GM18502 (cell line): ENCODE data around the gene CHD9.
"Not testable (repeated sequence)": the region's sequence is repeated elsewhere in the genome, so short reads cannot be mapped to it uniquely, and the experiment has no call there.

ENCODE experiments used
- ATAC-seq: cut with Tn5 transposase; IDR thresholded peaks from one replicate; pipeline ENCODE4 v1.9.1; 2021; ENCODE audit warnings: mild to moderate bottlenecking; ENCODE audit not compliant: unreplicated experiment, poor library complexity

Gene CHD9

DNA sequence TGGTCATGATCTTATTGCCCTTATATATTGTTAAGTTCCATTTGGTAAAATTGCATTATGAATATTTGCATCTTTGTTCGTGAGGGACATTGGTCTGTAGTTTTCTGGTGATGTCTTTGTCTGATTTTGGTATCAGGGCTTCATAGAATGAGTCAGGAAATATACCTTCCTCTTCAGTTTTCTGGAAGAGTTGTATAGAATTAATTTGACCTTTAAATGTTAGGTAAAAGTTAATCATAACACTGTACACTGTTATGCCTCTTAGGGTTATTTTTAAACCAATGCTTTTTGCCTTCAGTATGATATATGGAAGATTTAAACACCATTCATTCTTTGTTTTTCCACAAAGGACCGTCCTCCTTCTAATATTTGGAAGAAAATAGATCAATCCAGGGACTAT lies 180.0 kb downstream of the CHD9 start:
- no peak for ATAC-seq

DNA sequence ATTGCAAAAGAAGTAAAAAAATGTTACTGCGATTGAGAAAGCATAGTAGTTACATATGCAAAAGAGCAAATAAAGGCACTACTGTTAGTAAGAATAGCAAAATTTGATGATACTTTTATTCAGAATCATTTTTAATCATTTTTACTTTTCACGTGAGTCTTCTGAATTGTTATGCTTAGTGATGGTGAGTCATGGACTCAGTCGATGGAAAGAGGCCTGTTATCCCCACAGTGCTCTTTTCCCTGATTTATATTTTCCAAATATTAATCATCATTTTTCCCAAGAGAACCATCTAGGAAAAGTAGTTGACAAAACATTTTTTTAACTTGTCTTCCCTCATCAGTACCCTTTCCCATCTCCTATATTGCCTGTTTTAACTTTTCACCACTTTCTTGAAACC lies 181.1 kb downstream of the CHD9 start:
- ATAC-seq = no peak

DNA sequence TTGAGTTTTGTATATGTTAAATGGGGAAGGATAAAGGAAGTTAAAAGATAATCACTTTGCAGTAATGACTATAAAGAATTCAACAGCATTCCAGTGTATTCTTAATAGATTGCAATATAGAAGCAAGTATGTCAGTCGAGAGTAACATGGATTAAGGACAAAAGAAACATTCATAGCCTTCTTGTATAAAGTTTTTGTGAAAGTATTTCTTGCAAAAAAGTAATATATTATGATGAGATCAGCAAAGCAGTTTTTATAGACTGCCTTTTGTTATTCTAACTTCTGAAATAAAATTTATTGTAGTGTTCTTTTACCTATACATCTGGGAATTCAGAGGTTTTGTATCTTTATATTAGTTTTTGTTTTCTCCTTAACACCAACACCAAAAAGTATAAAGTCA lies 194.5 kb downstream of the CHD9 start:
- no peak for ATAC-seq

DNA sequence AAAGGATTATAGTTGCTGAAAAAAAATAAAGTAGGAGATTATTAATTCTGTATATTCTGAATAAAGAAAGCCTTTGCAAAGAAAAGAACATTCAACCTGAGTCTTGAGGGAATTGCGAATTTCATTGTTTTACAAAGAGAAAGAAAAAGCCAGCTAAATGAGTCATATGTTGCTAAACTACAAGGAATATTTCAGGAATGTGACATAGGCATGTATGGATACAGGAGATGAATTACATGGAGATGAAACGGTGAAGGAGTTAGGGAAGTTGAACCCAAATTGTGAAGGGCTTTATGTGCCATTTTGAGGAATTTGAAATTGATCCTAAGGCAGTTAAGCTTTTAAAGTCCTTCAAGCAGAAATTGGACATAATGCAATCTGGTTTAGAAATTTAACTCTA lies 202.2 kb downstream of the CHD9 start:
- no peak for ATAC-seq

DNA sequence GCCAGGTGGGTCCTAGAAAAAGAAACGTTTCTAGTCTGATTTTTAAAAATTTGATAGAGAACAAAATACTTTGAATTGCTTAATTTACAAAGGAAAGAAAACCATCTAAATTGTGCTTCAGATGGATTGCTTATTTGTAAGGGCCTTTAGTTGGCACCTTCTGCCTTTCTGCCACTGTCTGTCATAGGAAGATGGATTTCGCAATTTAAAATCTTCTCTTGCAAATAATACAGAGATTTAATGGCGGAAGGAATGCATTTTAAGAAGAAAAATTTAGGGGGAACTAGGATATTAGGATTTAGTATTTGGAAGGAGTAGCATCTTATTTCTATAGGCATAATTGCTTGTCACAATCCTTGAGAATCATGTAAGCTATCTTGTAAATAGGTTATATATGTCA lies 204.0 kb downstream of the CHD9 start:
- no peak for ATAC-seq

DNA sequence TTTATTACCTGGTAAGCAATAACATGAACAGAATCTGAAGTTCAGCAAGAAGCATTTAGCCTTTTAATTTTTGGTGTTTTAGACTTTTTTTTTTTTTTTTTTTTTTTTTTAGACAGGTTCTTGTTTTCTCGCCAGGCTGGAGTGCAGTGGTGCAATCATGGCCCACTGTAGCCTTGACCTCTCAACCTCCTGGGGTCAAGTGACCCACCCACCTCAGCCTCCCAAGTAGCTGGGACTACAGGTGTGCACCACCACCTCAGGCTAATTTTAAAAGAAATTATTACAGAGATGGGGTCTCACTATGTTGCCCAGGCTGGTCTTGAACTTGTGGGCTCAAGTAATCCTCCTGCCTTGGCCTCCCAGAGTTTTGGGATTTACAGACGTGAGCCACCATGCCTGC lies 206.5 kb downstream of the CHD9 start:
- ATAC-seq = no peak

DNA sequence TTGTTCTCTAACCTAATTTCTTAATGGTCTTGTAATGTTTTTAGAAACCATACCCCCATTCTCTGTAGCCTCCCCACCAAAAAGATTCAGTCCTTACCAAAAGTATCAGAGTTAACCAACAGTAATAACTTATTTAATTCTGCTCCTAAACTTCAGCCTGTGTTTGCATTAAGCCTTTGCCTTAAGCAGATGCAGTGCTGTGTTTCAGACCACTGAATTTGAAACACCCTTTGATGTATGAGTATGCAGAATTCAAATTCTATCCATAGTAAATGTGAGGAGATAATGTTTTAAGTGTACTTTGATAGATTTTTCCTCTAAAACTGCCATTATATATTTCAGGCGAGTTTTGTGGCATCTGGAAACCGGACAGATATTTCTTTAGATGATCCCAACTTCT lies 207.9 kb downstream of the CHD9 start:
- no peak for ATAC-seq

DNA sequence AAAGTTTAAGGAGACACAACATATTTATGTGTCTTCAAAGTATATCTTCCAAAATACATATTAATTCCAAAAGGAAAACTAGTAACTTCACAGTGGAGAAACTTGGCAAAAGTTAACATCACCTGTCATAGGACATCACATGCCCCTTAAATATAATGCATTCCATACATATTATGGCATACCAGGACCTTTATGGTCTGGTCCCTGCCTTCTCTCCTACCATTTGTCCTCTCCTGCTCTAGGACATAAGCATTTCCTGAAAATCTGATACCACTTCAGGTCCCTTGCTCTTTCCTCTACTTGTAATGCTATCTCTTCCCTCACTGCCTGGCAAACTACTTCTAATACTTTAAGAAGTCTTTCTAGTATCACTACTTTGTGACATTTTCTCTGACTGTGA lies 211.4 kb downstream of the CHD9 start:
- ATAC-seq = no peak

DNA sequence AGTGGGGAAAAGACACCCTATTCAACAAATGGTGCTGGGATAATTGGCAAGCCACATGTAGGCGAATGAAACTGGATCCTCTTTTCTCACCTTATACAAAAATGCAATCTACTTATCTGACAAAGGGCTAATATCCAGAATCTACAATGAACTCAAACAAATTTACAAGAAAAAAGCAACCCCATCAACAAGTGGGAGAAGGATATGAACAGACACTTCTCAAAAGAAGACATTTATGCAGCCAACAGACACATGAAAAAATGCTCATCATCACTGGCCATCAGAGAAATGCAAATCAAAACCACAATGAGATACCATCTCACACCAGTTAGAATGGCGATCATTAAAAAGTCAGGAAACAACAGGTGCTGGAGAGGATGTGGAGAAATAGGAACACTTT lies 223.7 kb downstream of the CHD9 start:
- not testable (repeated sequence) for ATAC-seq

DNA sequence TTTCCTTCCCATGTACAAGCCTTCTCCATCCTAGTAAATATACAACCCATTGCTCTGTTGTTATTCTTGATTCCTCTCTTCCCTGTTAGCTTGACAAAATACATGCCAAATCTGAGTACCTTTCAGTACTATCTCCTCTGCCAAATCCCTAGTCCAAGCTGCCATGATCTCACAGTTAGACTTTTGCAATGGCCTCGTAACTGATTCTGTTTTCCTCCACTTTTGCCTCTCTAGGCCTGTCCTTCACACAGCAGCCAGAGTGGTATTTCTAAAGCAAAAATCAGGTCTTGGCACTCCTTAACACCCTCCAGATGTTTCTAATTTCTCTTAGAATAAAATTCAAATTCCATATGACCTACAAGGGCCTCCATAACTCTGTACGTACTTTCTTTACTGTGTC lies 226.5 kb downstream of the CHD9 start:
- no peak for ATAC-seq

DNA sequence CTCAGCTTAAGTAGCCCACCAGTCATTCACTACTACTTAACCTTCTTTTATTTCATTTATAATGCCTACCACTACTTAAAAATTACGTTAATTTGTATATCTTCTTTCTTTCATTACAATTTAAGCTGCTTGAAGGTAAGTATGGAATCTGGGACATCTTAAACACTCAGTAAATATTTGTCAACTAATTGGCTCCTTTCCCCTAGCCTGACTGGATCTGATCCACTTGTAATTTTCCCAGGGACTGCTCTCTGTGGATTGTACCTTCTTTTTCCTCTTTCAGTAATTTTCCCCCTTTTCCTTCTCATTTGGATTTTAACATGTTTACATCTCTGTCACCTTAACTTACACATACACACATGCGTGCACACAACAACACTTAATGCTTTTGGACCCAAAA lies 227.1 kb downstream of the CHD9 start:
- no peak for ATAC-seq

DNA sequence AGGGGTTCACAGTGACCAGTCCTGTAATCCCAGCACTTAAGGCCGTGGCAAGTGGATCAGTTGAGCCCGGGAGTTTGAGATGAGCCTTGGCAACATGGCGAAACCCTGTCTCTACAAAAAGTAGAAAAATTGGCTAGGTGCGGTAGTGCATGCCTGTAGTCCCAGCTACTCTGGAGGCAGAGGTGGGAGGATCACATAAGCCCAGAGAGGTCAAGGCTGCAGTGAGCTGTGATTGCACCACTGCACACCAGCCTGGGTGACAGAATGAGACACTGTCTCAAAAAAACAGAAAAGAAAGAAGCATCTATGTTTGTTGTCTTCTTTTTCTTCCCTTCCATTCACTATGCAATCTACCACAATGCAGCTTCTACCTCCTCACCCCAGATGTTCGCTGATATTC lies 227.5 kb downstream of the CHD9 start:
- ATAC-seq = no peak

DNA sequence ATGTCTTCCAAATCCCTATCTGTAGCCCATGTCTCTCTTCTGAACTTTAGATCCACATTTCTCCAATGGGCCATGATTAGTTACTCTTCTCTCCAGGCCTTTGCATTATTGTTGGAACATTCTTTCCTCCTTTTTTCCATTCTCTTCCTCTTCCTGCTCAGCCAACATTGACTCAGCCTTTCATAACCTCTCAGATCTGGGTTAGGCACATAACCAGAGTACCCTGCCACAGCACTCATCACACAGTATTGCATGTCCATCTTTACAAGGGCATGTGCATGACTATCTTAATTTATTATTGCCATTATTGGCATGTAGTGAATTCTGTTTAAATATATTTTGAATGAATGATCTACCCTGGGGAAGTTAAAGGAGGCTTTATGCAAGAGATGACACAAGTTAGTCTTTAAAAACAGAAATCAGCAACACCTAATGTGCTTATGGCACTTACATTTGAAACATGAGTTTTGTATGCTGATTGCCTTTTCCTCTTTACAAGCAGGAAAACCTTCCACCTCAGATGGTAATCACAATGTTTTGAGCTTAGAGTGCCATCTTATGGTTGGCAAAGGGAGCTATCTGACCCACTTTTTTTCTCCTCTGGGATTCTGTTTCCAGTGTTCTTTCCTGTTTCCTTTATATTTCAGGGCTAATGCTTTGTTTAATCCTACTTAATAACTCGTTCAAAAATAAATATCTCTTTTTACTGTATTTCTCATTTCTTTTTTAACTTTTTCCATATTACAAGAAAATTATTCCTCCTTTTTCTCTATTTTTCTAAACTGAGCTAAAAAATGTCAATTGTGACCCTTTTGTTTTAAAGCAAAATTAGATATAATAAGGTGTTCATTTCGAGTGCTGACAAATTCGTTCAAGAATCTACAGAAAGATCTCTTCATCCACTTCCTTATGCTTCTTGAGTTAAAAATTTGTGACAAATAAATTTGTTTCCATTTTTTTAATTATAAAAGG lies 228.5 kb downstream of the CHD9 start:
- no peak for ATAC-seq

DNA sequence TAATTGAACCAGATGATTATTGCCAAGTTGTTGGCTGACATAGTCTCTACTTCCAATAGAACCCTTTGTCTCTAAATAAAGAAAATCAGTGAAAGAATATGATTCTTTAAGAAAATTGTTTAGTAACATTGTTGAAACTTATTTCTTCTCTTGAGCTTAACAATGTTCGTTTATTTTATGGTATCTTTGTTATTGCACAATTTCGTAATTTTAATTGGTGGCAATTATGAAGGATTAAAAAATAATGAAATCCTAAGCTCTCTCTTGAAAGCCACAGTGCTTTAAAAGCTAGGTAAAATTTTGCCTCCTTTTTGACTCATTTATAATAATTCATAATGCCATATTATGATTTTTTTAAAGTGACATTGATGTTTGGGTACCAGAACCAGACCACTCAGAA lies 230.4 kb downstream of the CHD9 start:
- no peak for ATAC-seq

DNA sequence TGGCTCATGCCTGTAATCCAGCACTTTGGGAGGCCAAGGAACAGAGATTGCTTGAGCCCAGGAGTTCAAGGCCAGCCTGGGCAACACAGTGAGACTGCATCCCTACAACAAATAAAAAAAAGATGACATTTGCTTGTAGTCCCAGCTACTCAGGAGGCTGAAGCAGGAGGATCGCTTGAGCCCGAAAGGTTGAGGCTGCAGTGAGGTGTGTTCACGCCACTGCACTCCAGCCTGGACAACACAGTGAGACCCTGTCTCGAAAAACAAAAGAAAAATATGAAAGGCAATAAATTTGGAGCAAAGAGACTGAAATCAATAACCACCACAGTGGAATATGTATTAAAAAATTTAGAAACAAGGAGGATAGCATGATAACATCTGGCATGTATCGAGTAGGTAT lies 235.7 kb downstream of the CHD9 start:
- ATAC-seq = no peak

DNA sequence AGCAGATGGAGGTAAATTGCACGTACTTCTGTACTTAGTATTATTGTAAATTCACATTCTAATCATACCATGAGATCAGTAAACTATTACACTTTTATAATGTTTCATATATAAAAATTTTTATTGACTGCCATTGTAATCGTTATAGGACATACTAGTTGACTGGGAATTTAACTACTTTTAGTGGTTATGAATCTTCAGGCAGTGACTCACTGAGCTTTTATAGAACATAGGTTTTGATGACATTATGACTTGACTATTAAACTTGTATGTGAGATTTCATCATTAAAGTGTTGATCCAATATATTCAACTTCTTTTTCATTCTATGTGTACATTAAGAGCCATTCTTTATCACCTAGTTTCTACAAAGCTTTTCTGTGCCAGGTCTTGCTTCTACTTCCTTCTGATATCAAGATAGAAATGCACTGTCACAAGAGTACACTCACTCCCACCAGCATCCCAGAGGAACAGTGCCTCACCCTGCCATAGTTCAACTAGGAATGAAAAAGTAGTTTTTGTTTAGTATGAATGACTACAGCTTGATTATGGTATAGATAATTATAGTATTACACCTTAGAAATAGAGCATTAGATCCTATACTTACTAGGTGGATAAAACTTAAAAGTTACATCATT lies 237.1 kb downstream of the CHD9 start:
- no peak for ATAC-seq

DNA sequence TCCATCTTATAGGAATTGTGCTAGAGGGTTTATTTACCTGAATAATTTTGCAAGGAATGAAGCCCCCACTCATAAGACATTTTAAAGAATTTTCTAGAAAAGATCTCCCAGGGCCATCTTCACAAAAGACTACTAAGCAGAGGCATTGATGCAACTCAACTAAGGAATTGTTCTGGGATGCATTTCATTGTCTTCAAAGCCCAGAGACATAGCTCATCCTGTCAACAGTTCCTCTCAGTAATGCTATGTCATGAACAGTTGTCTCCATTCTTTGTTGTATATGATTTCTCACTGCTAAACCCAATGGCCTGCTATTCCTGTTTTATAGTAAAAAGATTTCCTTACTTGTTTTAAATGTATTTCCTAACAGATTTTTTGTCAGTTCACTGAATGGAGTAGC lies 242.7 kb downstream of the CHD9 start:
- no peak for ATAC-seq

DNA sequence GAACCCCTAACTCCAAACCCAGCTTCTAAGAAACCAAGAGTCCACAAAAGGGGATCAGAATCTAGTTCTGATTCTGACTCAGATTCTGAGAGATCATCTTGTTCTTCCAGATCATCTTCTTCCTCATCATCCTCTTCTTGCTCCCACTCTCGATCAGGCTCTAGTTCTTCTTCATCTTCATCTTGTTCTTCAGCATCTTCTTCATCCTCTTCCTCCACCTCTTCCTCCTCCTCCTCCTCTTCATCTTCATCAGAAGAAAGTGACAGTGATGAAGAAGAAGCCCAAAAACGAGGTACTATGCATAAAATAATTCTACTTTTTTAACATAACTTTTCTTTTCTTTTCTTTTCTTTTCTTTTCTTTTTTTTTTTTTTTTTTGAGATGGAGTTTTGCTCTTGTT lies 249.5 kb downstream of the CHD9 start:
- ATAC-seq = no peak

DNA sequence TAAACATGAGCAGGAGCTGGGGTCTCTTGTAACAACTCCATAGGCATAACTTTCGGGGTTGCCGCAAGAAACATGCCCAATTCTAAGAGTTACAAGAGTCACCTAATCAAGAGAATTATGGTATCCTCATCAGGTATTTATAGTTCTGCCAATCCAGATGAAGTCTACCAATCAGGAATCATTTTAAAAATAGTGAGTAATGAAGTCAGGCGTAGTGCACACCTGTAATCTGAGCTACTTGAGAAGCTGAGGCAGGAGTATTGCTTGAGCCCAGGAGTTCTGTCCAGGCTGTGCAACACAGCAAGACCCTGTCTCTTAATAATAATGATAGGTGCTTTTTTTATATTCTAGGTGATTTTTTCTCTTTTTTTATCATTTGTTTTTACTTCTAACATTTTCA lies 251.0 kb downstream of the CHD9 start:
- no peak for ATAC-seq

DNA sequence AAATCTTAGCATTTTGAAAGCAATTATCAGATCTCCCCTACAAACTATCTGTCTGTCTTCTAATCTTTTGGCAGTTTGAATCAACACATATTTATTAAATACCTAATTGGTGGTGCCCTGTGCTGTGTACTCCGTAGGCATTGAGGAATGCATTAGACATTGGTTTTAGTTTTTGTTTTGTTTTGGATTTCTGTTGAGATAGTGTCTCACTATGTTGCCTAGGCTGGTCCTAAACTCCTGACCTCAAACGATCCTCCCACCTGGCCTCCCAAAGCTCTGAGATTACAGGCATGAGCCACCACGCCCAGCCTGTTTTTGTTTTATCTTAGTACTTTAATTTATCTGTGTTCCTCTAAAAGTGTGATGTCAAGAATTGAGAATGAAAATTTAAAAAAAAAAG lies 254.7 kb downstream of the CHD9 start:
- ATAC-seq = no peak

DNA sequence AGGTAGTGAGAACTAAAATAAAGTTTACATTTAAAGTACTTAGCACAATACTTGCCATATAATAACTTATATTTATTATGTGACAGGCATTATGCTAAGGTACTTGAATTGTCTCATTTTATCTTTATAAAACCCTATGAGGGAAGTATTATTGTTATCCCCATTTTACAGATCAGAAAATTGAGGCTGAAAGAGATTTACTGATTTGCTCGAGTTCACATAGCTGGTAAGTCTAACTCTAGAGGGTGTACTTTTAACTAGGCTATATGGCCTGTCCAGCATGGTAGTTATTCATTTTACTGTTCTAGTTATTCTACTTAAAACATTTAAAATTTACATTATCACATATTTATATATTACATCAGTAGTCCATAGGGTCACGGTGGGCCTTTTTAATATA lies 266.2 kb downstream of the CHD9 start:
- no peak for ATAC-seq

DNA sequence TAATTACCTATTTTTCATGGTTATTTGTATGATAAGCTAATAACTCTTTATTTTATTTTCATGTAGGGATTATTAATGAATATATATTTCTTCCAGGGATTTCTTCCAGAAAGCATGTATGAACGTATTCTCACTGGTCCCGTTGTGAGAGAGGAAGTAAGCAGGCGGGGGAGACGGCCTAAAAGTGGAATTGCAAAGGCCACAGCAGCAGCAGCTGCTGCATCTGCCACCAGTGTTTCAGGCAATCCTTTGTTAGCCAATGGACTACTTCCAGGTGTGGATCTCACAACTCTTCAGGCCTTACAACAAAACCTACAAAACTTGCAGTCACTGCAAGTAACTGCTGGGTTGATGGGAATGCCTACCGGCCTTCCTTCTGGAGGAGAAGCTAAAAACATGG lies 269.1 kb downstream of the CHD9 start:
- no peak for ATAC-seq
